HG03565 (cell line): ENCODE results near the gene ZP2.
"Not testable (repeated sequence)": the region's sequence is repeated elsewhere in the genome, so short reads cannot be mapped to it uniquely, and the experiment has no call there.

ENCODE experiments used
- ATAC-seq: cut with Tn5 transposase; IDR thresholded peaks from one replicate; pipeline ENCODE4 v1.9.1; 2021; ENCODE audit warnings: mild to moderate bottlenecking, moderate library complexity; ENCODE audit not compliant: unreplicated experiment

Gene ZP2

GRCh38 chr16:21211486-21211885, at the start of gene ZP2:
TSS of gene ZP2 (minus strand) at chr16:21211574. CDS start at chr16:21211547, 27 bp downstream.
- no peak for ATAC-seq

GRCh38 chr16:21257284-21257683, 45.9 kb upstream of the ZP2 start:
- ATAC-seq = no peak

- no peak for ATAC-seq
Observed at GRCh38 chr16:21256636-21257035, 45.3 kb upstream of the ZP2 start.

DNA sequence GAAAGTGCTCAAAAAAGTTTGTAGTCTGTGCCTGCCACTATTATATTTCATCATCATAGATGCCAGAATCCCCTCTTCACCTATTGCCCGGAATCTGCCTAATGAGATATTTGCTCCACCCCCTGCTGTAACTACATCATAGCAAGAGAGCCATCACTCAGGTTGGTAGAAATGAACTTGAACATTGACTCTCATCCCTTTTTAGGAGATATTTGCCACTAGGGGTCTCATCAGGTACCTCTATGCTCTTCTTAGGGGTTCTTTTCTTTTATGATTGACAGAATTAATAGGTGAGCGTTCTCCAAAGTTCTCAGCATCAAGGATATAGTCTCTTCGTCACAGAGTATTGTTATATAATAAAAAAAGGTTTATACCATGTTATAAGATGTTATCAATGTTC, 42.1 kb upstream of the ZP2 start:
- no peak for ATAC-seq

- ATAC-seq = no peak
Observed at GRCh38 chr16:21250072-21250923, 38.9 kb upstream of the ZP2 start.

DNA sequence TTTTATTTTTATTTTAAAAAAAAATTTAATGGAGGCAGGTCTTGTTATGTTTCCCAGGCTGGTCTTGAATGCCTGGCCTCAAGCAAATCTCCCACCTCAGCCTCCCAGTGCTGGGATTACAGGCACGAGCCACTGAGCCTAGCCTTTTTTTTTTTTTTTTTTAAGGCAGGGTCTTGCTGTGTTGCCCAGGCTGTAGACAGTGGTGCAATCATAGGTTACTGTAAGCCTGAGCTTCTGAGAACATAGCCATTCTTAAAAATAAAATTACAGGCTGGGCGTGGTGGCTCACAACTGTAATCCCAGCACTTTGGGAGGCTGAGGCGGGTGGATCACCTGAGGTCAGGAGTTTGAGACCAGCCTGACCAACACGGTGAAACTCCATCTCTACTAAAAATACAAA, 36.8 kb upstream of the ZP2 start:
- not testable (repeated sequence) for ATAC-seq

DNA sequence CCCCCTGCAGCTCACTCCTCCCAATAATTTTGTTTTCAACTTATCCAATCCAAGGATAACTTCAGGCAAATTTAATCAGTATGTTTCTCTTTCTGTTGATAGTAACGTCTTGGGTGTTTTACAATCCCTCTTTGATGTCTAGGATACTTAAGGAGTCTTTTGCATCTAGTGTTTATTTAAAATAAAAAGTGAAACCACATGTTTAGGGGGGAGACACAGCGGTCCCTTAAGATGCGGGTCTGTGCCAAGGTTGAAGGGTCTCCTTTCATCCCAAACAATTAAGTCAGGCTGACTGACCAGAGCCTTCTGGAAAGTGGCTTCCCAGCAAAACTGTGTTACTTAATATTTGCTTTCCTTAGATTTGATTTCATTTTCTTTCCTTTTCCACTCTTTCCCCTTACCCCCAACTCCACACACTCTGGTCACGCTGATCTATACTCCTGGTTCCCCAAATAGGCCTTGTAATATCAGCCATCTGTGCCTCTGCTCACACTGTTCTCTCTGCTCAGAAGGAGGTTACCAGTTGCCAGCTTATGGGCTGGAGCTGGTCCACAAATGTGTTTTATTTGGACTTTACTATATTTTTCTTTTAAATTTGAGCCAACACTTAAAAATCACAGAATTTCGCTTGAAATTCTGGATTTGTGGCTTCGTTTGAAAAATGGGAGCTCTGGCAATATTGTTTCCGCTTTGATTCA, 33.3 kb upstream of the ZP2 start:
- no peak for ATAC-seq

- ATAC-seq = no peak
Observed at GRCh38 chr16:21242756-21243155, 31.4 kb upstream of the ZP2 start.

DNA sequence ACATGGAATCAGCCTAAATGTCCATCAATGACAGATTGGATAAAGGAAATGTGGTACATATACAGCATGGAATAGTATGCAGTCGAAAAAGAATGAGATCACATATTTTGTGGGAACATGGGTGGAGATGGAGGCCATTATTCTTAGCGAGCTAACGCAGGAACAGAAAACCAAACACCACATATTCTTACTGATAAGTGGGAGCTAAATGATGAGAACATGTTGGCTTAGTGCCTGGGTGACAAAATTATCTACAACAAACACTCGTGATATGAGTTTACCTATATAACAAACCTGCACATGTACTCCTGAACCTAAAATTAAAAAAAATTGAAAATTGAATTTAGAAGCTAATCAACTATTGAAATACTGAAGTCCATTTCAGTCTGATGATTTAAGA, 28.3 kb upstream of the ZP2 start:
- ATAC-seq = no peak

DNA sequence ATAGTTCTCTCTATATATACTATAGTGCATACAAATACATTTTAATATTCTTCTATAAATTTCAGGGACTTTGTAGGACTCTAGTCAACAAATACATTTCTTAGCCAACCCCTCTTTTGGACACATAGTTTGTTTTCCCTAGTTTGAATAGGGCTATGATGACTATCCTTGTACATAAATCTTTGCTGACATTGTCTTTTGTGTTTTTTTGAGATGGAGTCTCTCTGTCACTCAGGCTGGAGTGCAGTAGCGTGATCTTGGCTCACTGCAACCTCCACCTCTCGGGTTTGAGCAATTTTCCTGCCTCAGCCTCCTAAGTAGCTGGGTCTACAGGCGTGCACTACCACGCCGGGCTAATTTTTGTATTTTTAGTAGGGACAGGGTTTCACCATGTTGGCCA, 25.5 kb upstream of the ZP2 start:
- ATAC-seq = no peak

DNA sequence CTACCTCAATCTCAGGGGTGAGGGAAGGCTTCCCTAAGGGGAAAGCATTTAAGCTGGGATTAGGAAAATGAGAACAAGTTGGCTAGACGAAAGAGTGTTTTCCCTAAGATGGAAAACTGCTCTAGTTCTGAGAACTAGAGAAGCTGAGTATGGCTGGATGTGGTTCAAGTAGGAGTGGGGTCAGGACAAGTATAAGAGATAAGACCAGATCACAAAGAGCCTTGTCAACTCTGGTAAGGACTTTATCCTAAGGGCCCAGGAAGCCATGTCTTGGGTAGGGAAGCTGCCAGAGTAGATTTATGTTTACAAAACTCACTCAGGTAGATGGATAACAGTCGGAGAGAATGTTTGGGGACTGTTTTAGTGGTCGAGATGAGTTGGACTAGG, 23.8 kb upstream of the ZP2 start:
- ATAC-seq = no peak

- no peak for ATAC-seq
Observed at GRCh38 chr16:21233521-21234150, 22.3 kb upstream of the ZP2 start, which contains the start of gene ANKS4B. TSS of gene ANKS4B (plus strand) at chr16:21233699. CDS start at chr16:21233738, 39 bp downstream.

- no peak for ATAC-seq
Observed at GRCh38 chr16:21233045-21233520, 21.7 kb upstream of the ZP2 start.

GRCh38 chr16:21228361-21228872, 17.0 kb upstream of the ZP2 start:
- ATAC-seq = no peak

DNA sequence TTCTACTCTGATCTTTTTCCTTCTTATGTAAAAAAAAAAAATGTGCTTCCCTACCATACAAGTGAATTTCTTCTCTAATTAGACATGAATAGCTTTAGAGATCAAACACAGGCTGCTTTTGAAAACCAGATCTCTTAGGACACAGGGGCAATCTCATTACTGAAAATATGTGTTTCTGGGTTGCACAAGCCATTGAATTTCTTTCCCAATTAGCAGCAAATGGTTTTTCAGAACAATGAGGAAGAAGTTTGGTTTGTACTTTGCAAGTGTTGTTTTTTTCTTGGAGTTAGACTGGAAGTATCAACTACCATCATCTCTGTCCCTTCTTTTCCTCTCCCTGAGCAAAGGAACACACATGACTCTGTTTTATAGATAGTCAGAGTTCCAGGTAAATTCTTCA, 16.5 kb upstream of the ZP2 start:
- ATAC-seq = no peak

DNA sequence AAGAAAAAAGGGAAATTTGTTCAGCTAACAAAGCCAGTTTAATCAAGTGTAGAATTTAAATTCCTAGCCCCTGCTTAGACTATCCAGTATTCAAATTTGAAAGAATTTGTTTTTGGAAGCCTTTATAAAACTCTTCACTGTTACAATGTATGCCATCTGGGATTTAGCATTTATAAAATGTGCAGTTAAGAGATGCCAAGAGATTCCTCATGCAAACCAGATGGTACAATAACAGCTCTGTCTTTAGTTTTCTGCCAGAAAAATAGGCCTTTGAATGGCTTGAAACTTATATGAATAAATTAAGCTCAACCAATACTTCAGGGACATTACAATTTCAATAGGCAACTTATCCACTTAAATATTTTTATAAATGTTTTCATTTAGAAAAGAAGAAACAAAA, 15.4 kb upstream of the ZP2 start:
- ATAC-seq = no peak

DNA sequence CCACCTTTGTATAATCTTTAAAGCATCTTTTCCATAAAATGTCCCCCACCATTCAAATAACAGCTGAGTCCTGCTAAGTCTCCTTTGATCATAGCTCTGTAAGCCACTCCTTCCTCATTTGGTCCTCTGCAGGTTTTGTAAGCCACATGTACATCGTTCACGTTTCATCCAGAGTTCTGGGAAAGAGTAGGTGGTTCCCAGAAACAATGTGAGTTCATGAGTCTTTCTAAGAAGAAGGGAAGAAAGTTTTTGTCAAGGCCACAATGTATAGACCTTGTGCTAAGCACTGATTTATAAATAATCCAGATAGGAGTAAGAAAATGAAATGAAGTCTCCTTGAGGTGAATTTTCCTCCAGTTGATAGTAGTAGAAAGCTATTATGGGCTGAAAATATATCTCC, 13.4 kb upstream of the ZP2 start:
- ATAC-seq = no peak

- ATAC-seq = no peak
Observed at GRCh38 chr16:21223787-21224186, 12.4 kb upstream of the ZP2 start.

- ATAC-seq = no peak
Observed at GRCh38 chr16:21222495-21223337, 11.3 kb upstream of the ZP2 start.

DNA sequence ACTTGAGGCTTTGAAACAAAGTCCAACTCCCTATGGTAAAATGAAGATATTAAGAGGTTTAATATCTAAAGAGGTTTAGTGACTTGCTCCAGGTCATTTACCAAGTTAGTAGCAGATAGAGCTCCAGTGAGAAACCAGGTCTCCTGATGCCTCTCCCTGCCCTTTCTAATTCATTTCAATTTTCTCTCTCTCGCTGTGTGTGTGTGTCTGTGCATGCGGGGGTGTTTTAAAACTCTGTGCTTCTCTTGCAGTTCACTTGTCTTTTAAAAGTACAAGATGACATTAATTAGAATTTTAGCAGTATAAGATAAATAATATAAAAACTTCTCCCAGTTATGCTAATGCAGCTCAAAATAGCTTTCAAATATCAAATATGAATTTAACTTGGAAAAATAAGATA, 8.2 kb upstream of the ZP2 start:
- no peak for ATAC-seq

DNA sequence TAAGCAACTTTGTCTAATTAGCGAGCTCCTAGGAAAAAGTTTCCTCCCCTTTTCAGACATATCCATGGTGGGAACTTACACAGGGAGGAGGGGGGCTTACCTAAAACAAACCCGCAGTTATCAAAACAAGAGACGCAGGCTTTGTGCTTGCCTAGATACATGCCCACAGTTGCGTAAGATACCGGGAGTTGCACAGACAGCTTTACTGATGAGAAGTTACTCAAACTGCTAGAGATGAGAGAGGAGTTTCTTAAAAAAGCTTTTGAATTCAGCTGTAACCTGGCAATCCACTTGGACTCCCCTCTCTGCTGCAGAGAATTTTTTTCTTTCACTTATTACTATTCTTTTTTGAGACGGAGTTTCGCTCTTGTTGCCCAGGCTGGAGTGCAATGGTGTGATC, 6.8 kb upstream of the ZP2 start:
- no peak for ATAC-seq
